ENCODE measurements around the gene CYP4X1.
"Not testable (repeated sequence)": the region's sequence is repeated elsewhere in the genome, so short reads cannot be mapped to it uniquely, and the experiment has no call there.

Gene CYP4X1, protein sequence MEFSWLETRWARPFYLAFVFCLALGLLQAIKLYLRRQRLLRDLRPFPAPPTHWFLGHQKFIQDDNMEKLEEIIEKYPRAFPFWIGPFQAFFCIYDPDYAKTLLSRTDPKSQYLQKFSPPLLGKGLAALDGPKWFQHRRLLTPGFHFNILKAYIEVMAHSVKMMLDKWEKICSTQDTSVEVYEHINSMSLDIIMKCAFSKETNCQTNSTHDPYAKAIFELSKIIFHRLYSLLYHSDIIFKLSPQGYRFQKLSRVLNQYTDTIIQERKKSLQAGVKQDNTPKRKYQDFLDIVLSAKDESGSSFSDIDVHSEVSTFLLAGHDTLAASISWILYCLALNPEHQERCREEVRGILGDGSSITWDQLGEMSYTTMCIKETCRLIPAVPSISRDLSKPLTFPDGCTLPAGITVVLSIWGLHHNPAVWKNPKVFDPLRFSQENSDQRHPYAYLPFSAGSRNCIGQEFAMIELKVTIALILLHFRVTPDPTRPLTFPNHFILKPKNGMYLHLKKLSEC

DNA sequence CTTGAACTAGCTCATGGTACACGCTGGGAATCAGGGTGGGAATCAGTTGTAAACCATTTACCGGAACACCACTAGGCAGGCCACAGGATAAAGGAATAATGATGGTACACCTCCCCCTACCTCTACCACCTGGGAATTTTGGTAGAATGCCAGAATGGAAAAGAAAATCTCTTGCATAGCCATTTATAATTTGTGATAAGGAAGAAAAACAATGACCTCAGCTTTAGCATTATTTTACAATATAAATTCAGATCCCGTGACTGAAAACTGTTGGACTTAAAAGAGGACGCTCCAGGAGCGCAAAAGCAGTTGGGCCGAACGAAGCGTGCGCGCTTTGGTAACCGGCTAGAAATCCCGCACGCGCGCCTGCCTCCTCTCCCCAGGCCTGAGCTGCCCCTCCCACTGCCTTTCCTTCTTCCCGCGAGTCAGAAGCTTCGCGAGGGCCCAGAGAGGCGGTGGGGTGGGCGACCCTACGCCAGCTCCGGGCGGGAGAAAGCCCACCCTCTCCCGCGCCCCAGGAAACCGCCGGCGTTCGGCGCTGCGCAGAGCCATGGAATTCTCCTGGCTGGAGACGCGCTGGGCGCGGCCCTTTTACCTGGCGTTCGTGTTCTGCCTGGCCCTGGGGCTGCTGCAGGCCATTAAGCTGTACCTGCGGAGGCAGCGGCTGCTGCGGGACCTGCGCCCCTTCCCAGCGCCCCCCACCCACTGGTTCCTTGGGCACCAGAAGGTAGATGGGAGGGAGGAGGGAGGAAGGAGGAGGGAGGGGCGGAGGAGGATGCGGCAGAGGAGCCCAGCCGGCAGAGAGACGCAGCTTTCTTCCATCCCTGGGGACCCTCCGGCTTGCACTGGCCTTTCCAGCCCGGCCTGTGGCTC is at the start of gene CYP4X1:
Gene CYP4X1 (plus strand): TSS at position 402 of the 873 bp plus-strand sequence. CDS start 149 bp downstream, at position 551.
- DNase-seq (ENCODE audit: low spot score): no peak

DNA sequence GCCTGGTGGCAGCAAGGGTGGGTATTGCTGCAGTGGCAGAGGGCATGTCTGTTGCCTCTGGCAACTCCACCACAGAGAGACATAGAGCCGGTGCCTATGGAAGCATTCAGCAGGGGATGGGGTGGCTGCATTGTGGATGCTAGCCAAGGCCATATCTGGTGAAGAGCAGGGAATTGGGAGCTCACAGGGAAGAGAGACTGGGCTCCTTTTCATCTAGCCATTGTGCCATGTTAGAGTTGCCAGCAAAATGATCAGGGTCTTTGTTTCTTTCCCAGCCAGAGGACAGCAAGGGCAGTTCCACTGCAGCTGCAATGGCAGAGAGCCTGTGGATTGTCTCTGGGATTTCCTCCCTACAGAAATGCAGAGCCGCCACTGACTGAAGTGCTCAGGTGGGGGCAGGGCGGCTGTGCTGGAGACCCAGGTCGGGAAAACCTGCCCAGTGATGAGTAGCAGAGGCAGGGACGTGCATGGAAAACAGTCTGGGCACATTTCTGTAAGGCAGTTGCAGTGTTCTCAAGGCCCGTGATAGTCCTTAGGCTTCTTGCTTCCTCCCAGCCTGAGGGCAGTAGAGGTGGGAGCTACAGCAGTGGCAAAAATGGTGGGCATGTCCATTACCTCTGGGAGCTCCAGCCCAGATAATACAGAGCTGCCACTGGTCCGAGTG is 40.2 kb upstream of the CYP4X1 start:
- DNase-seq (ENCODE audit: low spot score): no peak

DNA sequence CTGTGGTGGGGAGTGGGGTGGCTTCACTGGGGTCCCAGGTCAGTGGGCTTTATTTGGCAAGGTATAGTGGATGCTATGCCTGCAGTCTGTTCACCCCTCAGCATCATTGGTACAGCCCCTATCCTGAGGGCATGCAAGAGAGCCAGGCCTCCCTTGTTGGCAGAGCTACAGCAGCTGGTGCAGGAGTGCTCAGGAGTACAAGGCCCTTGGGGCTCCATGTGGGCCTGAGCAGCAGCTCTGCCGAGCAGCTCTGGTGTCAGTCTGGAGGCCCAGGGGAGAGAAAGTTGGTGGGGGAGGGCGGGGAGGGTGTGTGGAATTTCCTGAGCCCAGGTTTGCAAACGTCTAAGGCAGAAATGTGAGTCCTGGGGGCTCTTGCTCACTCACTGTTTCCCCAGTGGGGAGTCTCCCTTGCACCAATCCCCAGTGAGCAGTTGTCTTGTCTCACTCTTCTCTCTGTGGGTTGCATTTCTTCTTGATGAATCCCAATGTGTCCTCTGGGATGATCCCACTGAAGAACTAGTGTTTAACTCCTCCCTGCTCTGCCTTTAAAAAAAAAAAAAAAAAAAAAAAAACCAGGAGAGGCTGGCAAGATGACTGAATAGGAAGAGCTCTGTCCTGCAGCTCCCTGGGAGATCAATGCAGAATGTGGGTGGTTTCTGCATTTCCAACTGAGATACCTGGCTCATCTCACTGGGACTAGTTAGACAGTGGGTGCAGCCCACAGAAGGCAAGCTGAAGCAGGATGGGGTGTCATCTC is 39.5 kb upstream of the CYP4X1 start:
- no peak for DNase-seq (ENCODE audit: low spot score)

DNA sequence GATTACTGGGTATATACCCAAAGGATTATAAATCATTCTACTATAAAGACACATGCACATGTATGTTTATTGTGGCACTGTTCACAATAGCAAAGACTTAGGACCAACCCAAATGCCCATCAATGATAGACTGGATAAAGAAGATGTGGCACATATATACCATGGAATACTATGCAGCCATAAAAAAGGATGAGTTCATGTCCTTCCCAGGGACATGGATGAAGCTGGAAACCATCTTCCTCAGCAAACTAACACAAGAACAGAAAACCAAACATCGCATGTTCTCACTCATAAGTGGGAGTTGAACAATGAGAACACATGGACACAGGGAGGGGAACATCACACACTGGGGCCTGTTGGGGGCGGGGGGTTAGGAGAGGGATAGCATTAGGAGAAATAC is 32.9 kb upstream of the CYP4X1 start:
- not testable (repeated sequence) for DNase-seq (ENCODE audit: low spot score)

DNA sequence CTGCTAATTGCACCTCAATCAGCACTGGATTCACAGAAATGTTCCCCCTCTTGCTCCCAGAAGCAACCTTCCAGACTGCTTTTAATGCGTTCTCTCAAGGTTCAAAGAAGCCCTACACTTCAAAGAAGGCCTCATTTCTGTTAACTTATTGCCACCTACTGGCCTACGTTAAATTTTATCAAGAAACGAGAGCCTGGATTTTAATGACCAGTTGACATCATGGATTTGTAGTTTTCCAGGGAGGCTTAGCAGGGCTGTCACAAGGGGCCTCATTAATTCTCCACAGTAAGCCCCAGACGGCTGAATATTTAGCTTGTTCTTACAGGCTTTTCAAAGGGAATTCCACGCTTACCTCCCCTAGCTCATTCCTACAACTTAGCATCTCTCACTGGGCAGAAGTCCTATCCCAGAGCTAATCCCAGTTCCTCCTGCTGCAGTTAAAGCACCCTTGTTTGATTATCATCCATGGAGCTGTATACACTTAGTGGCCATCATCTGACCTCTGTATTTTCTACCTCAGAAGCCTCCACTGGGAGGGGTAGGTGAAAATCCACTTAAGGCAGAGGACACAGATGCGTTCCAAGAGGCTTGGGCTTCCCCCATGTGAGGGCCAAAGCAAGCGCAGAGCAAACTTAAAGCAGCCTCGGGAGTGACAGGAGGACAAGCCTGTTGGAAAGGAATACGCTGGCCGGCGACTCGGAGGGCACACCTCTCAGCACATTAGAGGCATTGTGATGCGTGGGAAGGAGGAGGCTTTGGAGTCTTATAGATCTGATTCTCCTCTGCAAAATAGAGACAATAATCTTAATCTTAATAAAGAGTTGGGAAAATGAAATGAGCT is 32.2 kb upstream of the CYP4X1 start:
- no peak for DNase-seq (ENCODE audit: low spot score)

DNA sequence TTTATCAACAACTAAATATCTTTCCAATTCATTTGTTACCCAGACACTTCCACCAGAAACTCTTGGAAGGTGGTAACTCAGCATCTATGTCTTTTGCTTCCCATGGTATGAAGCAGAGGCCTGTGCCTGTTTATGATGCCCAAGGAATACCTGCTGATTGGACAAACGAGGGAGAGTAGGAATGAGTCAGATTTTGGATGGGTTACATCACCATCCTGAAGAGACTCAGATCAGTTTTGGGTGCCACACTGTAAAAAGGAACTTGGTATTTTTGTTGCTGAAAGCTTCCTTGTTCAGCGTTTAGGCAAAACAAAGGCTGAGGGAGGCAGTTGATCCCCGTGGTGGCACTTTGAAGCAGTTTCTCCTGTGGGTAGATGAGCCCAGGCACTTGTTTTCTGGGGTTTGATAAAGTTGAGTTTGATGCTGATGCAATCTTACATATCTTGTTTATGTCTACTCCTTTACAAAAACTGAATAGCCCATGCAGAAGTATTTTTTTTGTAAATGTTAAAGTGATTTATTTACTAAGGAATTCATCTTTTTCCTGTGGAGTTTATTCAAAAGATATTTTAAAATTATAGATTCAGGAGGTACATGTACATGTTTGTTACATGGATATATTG is 26.7 kb upstream of the CYP4X1 start:
- DNase-seq (ENCODE audit: low spot score): no peak

DNA sequence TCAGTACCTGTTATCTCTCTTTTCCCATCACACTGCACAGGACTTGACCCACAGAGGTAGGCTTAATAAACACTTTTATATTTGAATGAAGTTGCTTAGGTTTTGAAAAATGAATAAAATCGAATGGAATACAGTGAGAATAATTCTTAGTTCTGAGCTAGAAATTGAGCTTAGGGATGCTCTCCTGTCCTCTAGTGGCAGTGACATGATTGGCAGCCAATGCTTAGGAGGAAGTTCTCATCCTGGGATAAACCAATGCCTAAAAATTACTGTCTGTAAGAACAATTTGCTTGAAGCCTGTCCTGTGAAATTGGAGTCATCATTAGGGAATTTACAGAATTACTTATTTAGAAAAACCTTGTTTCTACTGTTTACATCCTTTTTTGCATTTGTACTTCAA is 21.3 kb upstream of the CYP4X1 start:
- no peak for DNase-seq (ENCODE audit: low spot score)

DNA sequence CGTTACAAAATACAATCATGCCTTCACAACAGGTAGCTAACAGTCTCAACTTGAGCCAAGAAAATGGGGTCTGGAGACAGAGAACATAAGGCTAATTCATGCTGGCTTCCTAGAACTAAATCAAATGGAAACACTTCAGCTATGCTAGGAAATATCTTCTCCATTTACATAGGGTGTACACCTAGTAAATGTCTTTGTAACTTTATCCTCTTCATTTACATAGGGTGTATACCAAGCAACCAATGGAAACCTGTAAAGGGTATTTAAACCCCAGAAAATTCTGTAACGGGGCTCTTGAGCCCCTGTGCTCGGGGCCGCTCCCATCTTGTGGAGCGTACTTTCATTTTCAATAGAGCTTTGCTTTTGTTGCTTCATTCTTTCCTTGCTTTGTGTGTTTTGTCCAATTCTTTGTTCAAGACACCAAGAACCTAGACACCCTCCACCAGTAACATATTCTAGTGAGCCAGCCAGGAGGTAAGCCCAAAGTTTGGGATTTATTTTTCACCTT is 19.5 kb upstream of the CYP4X1 start:
- no peak for DNase-seq (ENCODE audit: low spot score)

DNA sequence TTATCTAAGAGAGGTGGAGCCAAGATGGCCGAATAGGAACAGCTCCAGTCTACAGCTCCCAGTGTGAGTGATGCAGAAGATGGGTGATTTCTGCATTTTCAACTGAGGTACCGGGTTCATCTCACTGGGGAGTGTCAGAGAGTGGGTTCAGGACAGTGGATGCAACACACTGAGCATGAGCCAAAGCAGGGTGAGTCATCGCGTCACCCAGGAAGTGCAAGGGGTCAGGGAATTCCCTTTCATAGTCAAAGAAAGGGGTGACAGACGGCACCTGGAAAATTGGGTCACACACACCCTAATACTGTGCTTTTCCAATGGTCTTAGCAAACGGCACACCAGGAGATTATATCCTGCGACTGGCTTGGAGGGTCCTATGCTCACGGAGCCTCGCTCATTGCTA is 17.0 kb upstream of the CYP4X1 start:
- not testable (repeated sequence) for DNase-seq (ENCODE audit: low spot score)

DNA sequence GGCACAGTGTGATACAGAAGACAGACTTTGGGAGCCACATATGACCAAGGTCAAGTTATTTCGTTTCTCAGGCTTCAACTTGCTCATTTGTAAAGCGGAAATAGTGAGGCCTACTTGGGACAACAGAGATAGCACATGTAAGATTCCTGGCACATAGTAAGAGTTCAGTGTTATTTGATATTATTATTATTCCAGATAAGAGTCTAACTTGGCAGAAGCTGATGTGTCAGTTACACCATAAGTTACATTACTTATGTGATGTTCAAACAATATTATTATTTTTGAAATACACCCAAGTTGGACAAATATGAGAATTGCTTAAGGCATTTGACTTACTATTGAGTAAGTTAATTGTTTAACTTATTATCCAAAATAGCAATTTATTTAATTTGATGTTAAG is 10.2 kb upstream of the CYP4X1 start:
- DNase-seq (ENCODE audit: low spot score): no peak

DNA sequence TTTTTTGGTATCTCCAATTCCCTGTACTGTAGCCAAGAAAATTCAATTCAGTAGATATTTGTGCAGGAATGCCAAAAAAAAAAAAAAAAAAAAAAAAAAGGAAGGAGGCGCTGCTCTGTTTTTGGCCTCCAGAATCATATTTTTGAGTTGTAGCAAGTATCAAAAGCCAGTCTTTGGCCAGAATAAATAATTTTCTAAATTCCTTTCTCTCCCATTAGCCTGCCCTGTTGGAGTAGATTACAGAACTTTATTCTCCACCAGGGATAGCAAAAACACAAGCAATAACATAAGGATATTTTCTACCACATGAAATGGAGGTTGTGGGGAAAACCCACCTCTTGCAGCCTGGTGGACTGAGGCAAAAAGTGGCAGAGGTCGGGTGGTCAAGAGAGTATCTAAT is 2.4 kb upstream of the CYP4X1 start:
- DNase-seq (ENCODE audit: low spot score): no peak

DNA sequence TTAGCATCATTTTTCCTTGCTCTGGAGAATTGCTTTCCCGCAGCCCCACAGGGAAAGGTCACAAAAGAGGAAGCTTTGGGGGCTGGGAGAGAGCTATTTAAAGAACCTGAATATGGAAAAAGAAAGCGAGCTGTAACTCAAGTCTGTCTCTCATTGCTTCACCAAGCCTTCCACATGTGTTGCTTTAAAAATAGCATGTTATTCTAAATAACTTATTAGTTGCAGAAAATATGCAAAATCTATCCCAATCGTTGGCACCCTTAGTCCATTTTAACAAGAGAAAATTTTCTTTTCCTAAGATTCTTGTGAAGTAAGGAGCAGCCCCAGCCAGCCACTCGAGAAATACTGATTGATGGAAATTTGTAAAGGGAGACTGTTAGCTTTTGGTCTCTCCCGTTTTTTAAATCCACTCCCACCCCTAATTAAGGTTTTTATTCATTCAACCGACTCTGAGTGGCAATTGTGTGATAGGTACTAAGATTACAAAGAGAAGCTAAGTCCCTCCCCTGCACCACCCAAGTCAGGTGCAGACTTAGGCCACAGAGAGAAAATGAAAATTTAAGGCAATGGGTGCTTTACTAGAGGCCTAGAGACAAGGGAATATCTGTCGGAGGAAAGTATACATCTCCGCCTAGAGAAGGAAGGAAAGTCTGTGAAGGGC is 802 bp downstream of the CYP4X1 start:
- no peak for DNase-seq (ENCODE audit: low spot score)

DNA sequence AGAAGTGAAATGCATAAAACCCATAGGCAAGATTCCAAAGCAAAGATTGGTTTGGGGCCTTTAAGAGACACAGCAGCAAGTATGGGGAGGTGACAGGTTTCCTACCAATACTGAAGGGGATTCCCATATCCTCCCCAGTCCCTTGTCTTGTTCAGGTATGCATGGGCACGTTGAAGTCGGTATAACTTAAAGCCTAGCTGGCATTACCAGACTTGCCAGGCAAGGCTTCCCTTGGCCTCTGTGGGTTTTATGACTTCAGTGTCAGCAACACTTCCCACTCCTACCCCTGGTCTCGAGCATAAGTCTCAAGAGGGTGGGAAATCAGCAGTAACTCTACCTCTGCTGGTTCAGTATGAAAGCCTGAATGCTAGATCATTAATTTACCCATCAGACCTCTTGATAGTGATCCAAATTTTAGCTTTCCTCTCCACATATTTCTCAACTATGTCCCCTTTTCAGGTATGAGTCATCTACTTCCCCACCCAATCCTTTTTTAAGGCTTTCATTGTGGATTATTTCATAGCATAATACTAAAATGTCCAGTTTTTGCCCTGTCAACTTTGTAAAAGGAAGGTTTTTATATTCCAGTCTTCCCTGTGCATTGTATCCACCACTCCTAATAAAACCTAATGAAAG is 6.8 kb downstream of the CYP4X1 start:
- DNase-seq (ENCODE audit: low spot score): no peak

DNA sequence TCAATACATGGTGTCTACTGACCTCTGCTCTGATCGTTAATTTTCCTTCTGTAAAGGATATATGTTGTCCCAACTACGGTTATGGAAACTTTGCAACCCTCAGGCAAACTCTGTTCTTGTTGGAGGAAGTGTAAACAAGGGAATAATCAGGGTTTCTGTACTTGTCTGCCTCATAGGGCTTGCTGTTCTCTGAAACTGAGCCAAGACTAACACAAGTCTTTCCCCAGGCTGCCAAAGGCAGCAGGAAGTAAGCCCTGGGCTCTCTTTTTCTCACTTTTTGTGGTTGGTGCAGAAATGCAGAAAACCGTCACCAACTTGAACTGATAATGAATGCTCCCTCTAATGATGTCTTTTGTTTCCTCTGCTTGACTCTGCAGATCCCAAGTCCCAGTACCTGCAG is 7.6 kb downstream of the CYP4X1 start:
- DNase-seq (ENCODE audit: low spot score): no peak

DNA sequence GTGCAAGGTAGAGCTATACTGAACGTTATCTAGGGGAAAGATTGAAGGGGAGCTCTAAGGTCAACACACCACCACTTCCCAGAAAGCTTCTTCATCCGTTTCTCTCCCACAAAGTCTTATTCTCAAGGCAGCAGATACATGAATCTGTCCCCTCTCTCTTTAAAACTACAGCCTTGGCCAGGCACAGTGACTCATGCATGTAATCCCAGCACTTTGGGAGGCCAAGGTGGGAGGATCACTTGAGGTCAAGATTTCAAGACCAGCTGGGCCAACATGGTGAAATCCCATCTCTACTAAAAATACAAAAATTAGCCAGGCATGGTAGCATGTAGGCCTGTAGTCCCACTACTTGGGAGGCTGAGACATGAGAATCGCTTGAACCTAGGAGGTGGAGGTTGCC is 8.1 kb downstream of the CYP4X1 start:
- no peak for DNase-seq (ENCODE audit: low spot score)

DNA sequence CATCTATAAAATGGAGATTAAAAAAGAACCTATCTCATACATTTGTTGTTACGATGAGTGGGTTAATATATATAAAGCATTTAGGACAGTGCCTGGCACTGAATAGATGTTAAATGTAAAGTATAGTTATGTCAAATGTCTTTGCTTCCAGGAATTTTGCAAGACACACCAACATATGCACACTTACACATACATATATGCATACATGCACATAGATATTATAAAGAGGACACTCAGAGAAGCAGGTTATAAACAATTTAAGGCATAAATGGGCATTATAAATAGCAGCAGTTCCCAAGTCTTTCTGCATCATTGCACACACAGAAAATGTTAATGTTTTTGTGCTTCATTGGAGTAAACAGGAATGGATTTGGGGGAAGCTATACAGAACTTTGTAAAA is 13.3 kb downstream of the CYP4X1 start:
- DNase-seq (ENCODE audit: low spot score): no peak

DNA sequence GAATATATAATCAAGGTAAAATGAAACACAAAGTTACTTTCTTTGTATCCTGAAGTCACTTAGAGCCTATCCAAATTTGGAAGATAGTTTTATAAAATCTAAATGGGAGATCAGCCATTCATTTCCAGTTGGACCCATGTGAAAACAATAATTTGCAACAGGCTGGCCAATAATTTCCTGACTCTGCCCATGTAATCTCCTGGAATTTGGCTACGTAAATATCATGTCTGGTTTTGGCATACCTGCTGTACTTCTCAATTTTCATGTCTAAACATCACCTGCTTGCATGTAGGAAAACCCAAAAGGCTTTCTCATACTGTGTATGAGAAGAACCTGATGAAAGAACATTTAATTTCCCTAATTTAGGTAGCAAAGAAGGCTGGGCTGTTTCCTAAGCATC is 35.9 kb downstream of the CYP4X1 start:
- no peak for DNase-seq (ENCODE audit: low spot score)

DNA sequence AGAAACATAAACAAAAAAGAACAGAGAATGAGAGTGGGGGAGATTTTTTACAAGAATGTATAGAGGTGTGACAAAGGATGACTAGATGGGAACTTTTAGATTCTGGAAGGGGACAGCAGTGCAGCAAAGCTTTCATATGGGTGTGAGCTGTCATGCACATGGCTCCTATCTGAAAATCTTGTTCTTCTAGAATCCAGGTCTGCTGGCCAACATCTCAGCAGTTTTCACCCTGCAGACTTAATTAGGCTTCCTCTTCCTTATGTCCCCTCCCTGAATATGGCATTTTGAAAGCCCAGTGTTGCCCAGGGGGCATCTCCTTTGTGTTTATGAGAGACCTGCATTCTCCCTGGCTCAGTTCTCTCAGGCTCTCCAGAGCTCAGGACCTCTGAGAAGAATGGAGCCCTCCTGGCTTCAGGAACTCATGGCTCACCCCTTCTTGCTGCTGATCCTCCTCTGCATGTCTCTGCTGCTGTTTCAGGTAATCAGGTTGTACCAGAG is 43.7 kb downstream of the CYP4X1 start, which contains the start of gene CYP4Z1:
Gene CYP4Z1 (plus strand): TSS at position 135 of the 498 bp plus-strand sequence. CDS start 260 bp downstream, at position 395.
- no peak for DNase-seq (ENCODE audit: low spot score)

DNA sequence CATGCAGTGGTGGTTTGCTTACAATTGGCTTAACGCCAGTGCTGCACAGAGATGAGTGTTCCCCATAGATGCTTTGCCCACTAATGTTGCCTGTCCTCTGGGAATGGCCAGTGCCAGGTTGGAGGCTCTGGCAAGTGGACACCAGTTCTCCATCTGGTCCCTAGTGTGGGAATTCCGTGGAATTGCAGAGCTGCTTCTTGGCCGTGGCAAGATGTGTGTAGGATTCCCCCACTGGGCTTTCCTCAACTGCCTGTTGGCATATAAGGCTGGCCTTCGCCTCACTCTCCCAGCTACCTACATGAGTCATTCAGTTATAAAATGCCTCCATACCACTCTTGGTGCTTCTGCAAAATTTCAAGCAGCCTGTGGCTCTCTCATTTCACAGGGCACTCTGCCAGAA is 45.6 kb downstream of the CYP4X1 start:
- DNase-seq (ENCODE audit: low spot score): not testable (repeated sequence)

Data from CD4-positive, alpha-beta T cell treated with Interleukin-2 at 100 ng/mL for 4 hours (primary cell).